ENCODE measurements around the gene PPARG. TPM values are rescaled to one million over a fixed set of nuclear protein-coding genes. Genes with fewer than 3 reads are reported as not detected.

The PPARG gene
- total RNA-seq, 1 experiment from 2014 or later, result 71.6 TPM

DNA sequence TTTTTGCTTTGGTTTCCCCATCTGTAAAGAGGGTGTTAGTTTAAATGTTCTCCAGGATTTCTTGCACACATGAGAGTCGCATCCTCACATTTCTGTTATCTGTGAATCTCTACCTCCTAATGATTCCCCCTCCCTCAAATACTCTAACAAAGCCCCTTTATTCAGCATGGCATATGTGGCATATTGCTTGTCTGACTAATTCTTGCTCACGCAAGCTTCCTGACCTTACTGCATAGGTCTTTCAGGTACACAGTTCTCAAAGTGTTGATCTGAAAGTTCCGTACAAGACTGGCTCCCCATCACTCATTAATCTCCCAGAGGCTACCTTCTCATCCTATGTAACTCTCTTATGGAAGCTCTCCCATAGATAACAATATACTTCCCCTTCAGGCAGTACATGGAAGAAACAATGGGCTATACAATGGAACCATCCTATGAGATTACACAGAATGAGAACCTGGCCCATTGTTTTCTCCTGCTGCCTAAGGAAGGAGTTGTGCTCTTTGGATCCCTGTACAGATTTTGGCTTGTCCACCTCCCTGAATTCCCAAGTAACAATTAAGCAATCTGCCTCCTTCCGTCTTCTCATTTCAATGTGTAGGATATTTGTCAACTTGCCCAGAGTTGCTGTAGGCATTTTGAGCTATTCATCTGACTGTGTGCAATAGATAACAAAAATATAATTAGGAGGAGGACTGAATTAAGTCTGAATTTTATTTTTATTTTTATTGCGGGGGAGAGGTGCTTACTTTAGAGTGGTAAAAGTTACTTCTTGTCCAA, 51.0 kb downstream of the PPARG start:
- BruUV-seq (replicated peaks), result no TSS peak
- Histone ChIP-seq H2AFZ (ENCODE audit: low read depth, low read length, poor library complexity, severe bottlenecking) (no peak overlapping the region), H4K20me1 (ENCODE audit: insufficient read depth) (no peaks in the 10 kb centered on the region), H3K4me3 (replicated peaks in 1 of 2; ENCODE audit: low read depth in 1 of 2, low read length in 2 of 2) (no peak overlapping the region), H3K4me2 (ENCODE audit: low read length) (peak overlapping the region; percentile 42), H3K9me2 (ENCODE audit: insufficient read depth) (no peaks in the 10 kb centered on the region), H3K9ac (ENCODE audit: low read length) (no peak overlapping the region), H3K9me3 (ENCODE audit: control insufficient read depth in 1 of 2, insufficient read depth in 1 of 2, low read depth in 1 of 2, low read length in 2 of 2) (no peaks in the 10 kb centered on the region), H3K36me3 (ENCODE audit: control insufficient read depth in 1 of 2, insufficient read depth in 2 of 2, low read length in 2 of 2) (no peaks in the 10 kb centered on the region), H3K27ac (ENCODE audit: low read depth, low read length) (no peak overlapping the region), H3K27me3 (ENCODE audit: insufficient read depth, low read length) (no peaks in the 10 kb centered on the region), H3K79me2 (ENCODE audit: insufficient read depth, low read length) (no peaks in the 10 kb centered on the region), H3K4me1 (ENCODE audit: control insufficient read depth in 1 of 2, insufficient read depth in 2 of 2, low read length in 2 of 2) (peaks cover 20 to 61% of the 10 kb centered on the region in 2 experiments)
- intact Hi-C loops (cut with micrococcal nuclease), result no loop called here
- CTCF ChIA-PET, result no interaction called here
- ATAC-seq (peak; percentile 73), DNase-seq (ENCODE audit: low read depth, low spot score) (peak; percentile 29)
- TF ChIP-seq YY1 (IDR thresholded peaks at IDR 0.05; ENCODE audit: extremely low read depth, insufficient replicate concordance, low read depth, low read length), result no peak
- peak; percentile 26; the same call in 1 of the 2 replicates for TF ChIP-seq JUND (IDR thresholded peaks at IDR 0.05)
- peak; percentile 54; the same call in 1 of the 2 replicates for TF ChIP-seq FOSL1 (IDR thresholded peaks at IDR 0.05; ENCODE audit: low read depth)
- RAD21 ChIA-PET (ENCODE audit: low non-redundant PET in 1 of 2, low total read pairs in 2 of 2, uncharacterized antibody in 2 of 2, unreplicated experiment in 2 of 2), result no interaction called here
- POLR2A ChIA-PET, result no interaction called here

DNA sequence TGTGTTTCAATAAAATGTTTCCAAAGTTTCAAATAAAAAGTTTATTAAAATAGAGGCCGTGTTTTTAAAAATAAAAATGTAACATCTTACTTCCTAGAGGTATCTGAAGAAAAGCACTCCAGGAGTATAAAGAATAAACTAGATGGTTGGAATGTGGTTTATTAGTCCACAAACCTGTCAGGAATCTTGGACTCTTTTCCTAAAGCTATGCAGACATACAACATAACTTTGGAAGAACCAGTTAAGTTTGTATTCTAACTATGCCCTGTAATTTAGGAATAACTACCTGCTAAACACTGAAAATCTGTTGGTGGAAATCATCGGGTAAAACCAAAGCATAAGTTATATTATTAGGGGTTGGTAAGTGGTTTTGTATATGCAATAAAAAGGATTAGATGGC, 51.6 kb downstream of the PPARG start:
- RAD21 ChIA-PET (ENCODE audit: low non-redundant PET in 1 of 2, low total read pairs in 2 of 2, uncharacterized antibody in 2 of 2, unreplicated experiment in 2 of 2), result no interaction called here
- no peak for TF ChIP-seq ZFX (IDR thresholded peaks at IDR 0.05)
- TF ChIP-seq, protein P1, sequence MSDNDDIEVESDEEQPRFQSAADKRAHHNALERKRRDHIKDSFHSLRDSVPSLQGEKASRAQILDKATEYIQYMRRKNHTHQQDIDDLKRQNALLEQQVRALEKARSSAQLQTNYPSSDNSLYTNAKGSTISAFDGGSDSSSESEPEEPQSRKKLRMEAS (IDR thresholded peaks at IDR 0.05), result no peak
- TF ChIP-seq CEBPB (IDR thresholded peaks at IDR 0.05; ENCODE audit: low read depth), result no peak
- no peak for TF ChIP-seq EZH2phosphoT487 (IDR thresholded peaks at IDR 0.05; ENCODE audit: borderline replicate concordance)
- no peak for TF ChIP-seq TCF7L2 (IDR thresholded peaks at IDR 0.05; ENCODE audit: borderline replicate concordance, extremely low read depth, insufficient read depth, insufficient read length)
- no peak for TF ChIP-seq POLR2A (IDR thresholded peaks at IDR 0.05; ENCODE audit: borderline replicate concordance, extremely low read depth, insufficient read depth, insufficient read length)
- no peak for TF ChIP-seq JUND (IDR thresholded peaks at IDR 0.05)
- TF ChIP-seq YY1 (IDR thresholded peaks at IDR 0.05; ENCODE audit: extremely low read depth, insufficient replicate concordance, low read depth, low read length), result no peak
- TF ChIP-seq, protein P2, sequence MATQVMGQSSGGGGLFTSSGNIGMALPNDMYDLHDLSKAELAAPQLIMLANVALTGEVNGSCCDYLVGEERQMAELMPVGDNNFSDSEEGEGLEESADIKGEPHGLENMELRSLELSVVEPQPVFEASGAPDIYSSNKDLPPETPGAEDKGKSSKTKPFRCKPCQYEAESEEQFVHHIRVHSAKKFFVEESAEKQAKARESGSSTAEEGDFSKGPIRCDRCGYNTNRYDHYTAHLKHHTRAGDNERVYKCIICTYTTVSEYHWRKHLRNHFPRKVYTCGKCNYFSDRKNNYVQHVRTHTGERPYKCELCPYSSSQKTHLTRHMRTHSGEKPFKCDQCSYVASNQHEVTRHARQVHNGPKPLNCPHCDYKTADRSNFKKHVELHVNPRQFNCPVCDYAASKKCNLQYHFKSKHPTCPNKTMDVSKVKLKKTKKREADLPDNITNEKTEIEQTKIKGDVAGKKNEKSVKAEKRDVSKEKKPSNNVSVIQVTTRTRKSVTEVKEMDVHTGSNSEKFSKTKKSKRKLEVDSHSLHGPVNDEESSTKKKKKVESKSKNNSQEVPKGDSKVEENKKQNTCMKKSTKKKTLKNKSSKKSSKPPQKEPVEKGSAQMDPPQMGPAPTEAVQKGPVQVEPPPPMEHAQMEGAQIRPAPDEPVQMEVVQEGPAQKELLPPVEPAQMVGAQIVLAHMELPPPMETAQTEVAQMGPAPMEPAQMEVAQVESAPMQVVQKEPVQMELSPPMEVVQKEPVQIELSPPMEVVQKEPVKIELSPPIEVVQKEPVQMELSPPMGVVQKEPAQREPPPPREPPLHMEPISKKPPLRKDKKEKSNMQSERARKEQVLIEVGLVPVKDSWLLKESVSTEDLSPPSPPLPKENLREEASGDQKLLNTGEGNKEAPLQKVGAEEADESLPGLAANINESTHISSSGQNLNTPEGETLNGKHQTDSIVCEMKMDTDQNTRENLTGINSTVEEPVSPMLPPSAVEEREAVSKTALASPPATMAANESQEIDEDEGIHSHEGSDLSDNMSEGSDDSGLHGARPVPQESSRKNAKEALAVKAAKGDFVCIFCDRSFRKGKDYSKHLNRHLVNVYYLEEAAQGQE (IDR thresholded peaks at IDR 0.05; ENCODE audit: low read depth), result no peak
- TF ChIP-seq POLR2AphosphoS5 (IDR thresholded peaks at IDR 0.05; ENCODE audit: low read depth, low read length), result no peak
- no peak for TF ChIP-seq EGR1 (IDR thresholded peaks at IDR 0.05; ENCODE audit: low read depth)
- TF ChIP-seq SIN3A (IDR thresholded peaks at IDR 0.05; ENCODE audit: low read depth), result no peak
- TF ChIP-seq, protein P3, sequence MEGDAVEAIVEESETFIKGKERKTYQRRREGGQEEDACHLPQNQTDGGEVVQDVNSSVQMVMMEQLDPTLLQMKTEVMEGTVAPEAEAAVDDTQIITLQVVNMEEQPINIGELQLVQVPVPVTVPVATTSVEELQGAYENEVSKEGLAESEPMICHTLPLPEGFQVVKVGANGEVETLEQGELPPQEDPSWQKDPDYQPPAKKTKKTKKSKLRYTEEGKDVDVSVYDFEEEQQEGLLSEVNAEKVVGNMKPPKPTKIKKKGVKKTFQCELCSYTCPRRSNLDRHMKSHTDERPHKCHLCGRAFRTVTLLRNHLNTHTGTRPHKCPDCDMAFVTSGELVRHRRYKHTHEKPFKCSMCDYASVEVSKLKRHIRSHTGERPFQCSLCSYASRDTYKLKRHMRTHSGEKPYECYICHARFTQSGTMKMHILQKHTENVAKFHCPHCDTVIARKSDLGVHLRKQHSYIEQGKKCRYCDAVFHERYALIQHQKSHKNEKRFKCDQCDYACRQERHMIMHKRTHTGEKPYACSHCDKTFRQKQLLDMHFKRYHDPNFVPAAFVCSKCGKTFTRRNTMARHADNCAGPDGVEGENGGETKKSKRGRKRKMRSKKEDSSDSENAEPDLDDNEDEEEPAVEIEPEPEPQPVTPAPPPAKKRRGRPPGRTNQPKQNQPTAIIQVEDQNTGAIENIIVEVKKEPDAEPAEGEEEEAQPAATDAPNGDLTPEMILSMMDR (IDR thresholded peaks at IDR 0.05 in 2 of 3, conservative IDR thresholded peaks at IDR 0.05 in 1 of 3; ENCODE audit: borderline replicate concordance in 1 of 3, insufficient read depth in 1 of 3, low read depth in 2 of 3, low read length in 2 of 3), result no peak
- TF ChIP-seq ZNF274 (IDR thresholded peaks at IDR 0.05; ENCODE audit: low read depth, low read length), result no peak

More for the DNA sequence above, 51.6 kb downstream of the PPARG start:
- peaks cover 25 to 67% of the 10 kb centered on the region in 2 experiments for H3K4me1 ChIP-seq (ENCODE audit: control insufficient read depth in 1 of 2, insufficient read depth in 2 of 2, low read length in 2 of 2)
- H3K9me2 ChIP-seq (ENCODE audit: insufficient read depth), result no peaks in the 10 kb centered on the region
- DNase-seq (ENCODE audit: low read depth, low spot score) (no peak), ATAC-seq (no peak)
- H3K9me3 ChIP-seq (ENCODE audit: control insufficient read depth in 1 of 2, insufficient read depth in 1 of 2, low read depth in 1 of 2, low read length in 2 of 2), result no peaks in the 10 kb centered on the region
- BruUV-seq (replicated peaks), result no TSS peak
- no peaks in the 10 kb centered on the region for H3K36me3 ChIP-seq (ENCODE audit: control insufficient read depth in 1 of 2, insufficient read depth in 2 of 2, low read length in 2 of 2)
- ChIA-PET CTCF (no interaction called here), POLR2A (no interaction called here)
- no peak overlapping the region for H3K9ac ChIP-seq (ENCODE audit: low read length)
- no peak overlapping the region for H2AFZ ChIP-seq (ENCODE audit: low read depth, low read length, poor library complexity, severe bottlenecking)
- H3K4me3 ChIP-seq (replicated peaks in 1 of 2; ENCODE audit: low read depth in 1 of 2, low read length in 2 of 2), result no peak overlapping the region
- H3K27me3 ChIP-seq (ENCODE audit: insufficient read depth, low read length), result no peaks in the 10 kb centered on the region
- peak overlapping the region; percentile 42 for H3K4me2 ChIP-seq (ENCODE audit: low read length)
- H4K20me1 ChIP-seq (ENCODE audit: insufficient read depth), result no peaks in the 10 kb centered on the region
- H3K79me2 ChIP-seq (ENCODE audit: insufficient read depth, low read length), result no peaks in the 10 kb centered on the region
- intact Hi-C loops (cut with micrococcal nuclease), result no loop called here
- H3K27ac ChIP-seq (ENCODE audit: low read depth, low read length), result no peak overlapping the region
